ENCODE measurements around the gene DMD. TPM values are rescaled to one million over a fixed set of nuclear protein-coding genes. Genes with fewer than 3 reads are reported as not detected.
"Not testable (repeated sequence)": the region's sequence is repeated elsewhere in the genome, so short reads cannot be mapped to it uniquely, and the experiment has no call there.

Gene DMD
- total and polyA plus RNA-seq, 4 experiments from 2014 or later: 0.18 to 0.55 (median 0.19) TPM; not detected in 1

- CTCF ChIA-PET (ENCODE audit: partially characterized antibody): no interaction called here
- H3K9me3 ChIP-seq (ENCODE audit: control insufficient read depth in 1 of 2, low read length in 2 of 2): no peaks in the 10 kb centered on the region
Observed at GRCh38 chrX:32744921-32745320, 466.4 kb downstream of the DMD start.

DNA sequence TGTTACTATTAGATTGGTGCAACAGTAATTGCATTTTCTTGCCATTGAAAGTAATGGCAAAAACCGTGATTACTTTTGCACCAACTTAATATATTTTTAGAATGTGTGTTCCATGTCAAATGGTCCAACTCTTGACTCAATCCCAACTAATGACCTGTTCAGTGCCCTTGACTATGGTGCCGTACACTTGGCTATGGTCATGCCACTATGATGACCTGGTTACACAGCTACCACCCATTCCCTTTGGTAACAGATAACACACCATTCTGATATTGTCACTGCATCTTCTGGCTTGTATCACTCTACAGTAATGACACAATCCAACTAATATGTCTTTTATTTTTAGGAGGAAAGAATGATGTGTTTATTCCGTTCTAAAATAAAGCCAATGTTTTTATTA lies 469.4 kb downstream of the DMD start:
- no peaks in the 10 kb centered on the region for H3K4me1 ChIP-seq (ENCODE audit: insufficient read depth, low read length)
- no peak overlapping the region for H3K4me3 ChIP-seq (ENCODE audit: low read length in 2 of 2)
- no peaks in the 10 kb centered on the region for H3K27me3 ChIP-seq (ENCODE audit: insufficient read depth, low read length)
- Mint-ChIP-seq H3K4me3 (no peak overlapping the region), H3K36me3 (no peaks in the 10 kb centered on the region), H3K9me3 (peaks cover 0 to 5% (median 2%) of the 10 kb centered on the region in 8 donors), H3K27me3 (no peaks in the 10 kb centered on the region), H3K27ac (no peak overlapping the region), H3K4me1 (no peaks in the 10 kb centered on the region)
- no peaks in the 10 kb centered on the region for H3K36me3 ChIP-seq (ENCODE audit: insufficient read depth, low read length)
- CTCF ChIA-PET (ENCODE audit: partially characterized antibody): no interaction called here
- H3K27ac ChIP-seq (ENCODE audit: low read depth, low read length): no peak overlapping the region
- DNase-seq: no peak
- POLR2A ChIA-PET (ENCODE audit: partially characterized antibody): no interaction called here
- H3K9me3 ChIP-seq (ENCODE audit: control insufficient read depth in 1 of 2, low read length in 2 of 2): no peaks in the 10 kb centered on the region
- intact Hi-C loops (cut with micrococcal nuclease): no loop called here

More at GRCh38 chrX:32744921-32745320, 466.4 kb downstream of the DMD start:
- peaks cover 0 to 5% (median 2%) of the 10 kb centered on the region in 8 donors for H3K9me3 Mint-ChIP-seq
- H3K4me1 Mint-ChIP-seq: no peaks in the 10 kb centered on the region
- POLR2A ChIA-PET (ENCODE audit: partially characterized antibody): no interaction called here
- H3K36me3 Mint-ChIP-seq: no peaks in the 10 kb centered on the region
- DNase-seq: no peak
- Histone ChIP-seq H3K27ac (ENCODE audit: low read depth, low read length) (no peak overlapping the region), H3K4me3 (ENCODE audit: low read length in 2 of 2) (no peak overlapping the region), H3K36me3 (ENCODE audit: insufficient read depth, low read length) (no peaks in the 10 kb centered on the region), H3K27me3 (ENCODE audit: insufficient read depth, low read length) (no peaks in the 10 kb centered on the region), H3K4me1 (ENCODE audit: insufficient read depth, low read length) (no peaks in the 10 kb centered on the region)
- no peak overlapping the region for H3K4me3 Mint-ChIP-seq
- H3K27ac Mint-ChIP-seq: no peak overlapping the region
- no peaks in the 10 kb centered on the region for H3K27me3 Mint-ChIP-seq
- intact Hi-C loops (cut with micrococcal nuclease): no loop called here

GRCh38 chrX:32708542-32708941 lies 502.8 kb downstream of the DMD start:
- Mint-ChIP-seq H3K36me3 (no peaks in the 10 kb centered on the region), H3K27ac (no peak overlapping the region), H3K9me3 (peaks cover 0 to 2% (median 0%) of the 10 kb centered on the region in 8 donors), H3K4me1 (no peaks in the 10 kb centered on the region), H3K27me3 (no peaks in the 10 kb centered on the region), H3K4me3 (no peak overlapping the region)
- Histone ChIP-seq H3K27ac (ENCODE audit: low read depth, low read length) (no peak overlapping the region), H3K9me3 (ENCODE audit: control insufficient read depth in 1 of 2, low read length in 2 of 2) (no peaks in the 10 kb centered on the region), H3K4me1 (ENCODE audit: insufficient read depth, low read length) (no peaks in the 10 kb centered on the region), H3K36me3 (ENCODE audit: insufficient read depth, low read length) (no peaks in the 10 kb centered on the region), H3K27me3 (ENCODE audit: insufficient read depth, low read length) (no peaks in the 10 kb centered on the region), H3K4me3 (ENCODE audit: low read length in 2 of 2) (no peak overlapping the region)
- DNase-seq: no peak
- CTCF ChIA-PET (ENCODE audit: partially characterized antibody): no interaction called here
- intact Hi-C loops (cut with micrococcal nuclease): no loop called here
- POLR2A ChIA-PET (ENCODE audit: partially characterized antibody): no interaction called here

GRCh38 chrX:32705385-32705784 lies 506.0 kb downstream of the DMD start:
- H3K4me3 ChIP-seq (ENCODE audit: low read length in 2 of 2); intact Hi-C loops (cut with micrococcal nuclease); H3K36me3 Mint-ChIP-seq; POLR2A ChIA-PET (ENCODE audit: partially characterized antibody); H3K27me3 Mint-ChIP-seq; H3K27ac ChIP-seq (ENCODE audit: low read depth, low read length); CTCF ChIA-PET (ENCODE audit: partially characterized antibody); H3K4me3 Mint-ChIP-seq; H3K27ac Mint-ChIP-seq; DNase-seq; H3K27me3 ChIP-seq (ENCODE audit: insufficient read depth, low read length); H3K9me3 ChIP-seq (ENCODE audit: control insufficient read depth in 1 of 2, low read length in 2 of 2); H3K36me3 ChIP-seq (ENCODE audit: insufficient read depth, low read length); H3K4me1 Mint-ChIP-seq; H3K9me3 Mint-ChIP-seq; H3K4me1 ChIP-seq (ENCODE audit: insufficient read depth, low read length): not testable (repeated sequence)

DNA sequence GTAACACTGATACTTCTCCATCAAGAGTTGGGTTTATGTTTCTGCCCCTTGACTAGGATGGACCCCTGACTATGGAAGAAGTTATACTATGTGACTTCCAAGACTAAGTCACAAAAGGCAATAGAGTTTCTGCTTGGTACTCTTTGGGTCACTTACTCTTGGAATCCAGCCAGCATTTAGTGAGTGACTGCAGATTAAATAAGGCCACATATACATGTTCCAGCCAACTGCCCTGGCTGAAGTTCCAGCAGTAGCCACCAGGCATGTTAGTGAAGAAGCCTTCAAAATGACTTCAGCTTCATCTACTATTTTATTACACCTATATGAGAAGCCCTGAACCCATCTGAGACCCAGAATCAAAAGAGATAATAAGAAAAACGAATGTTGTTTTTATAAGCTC lies 524.0 kb downstream of the DMD start:
- Mint-ChIP-seq H3K27ac (no peak overlapping the region), H3K9me3 (no peaks in the 10 kb centered on the region), H3K27me3 (no peaks in the 10 kb centered on the region), H3K4me1 (no peaks in the 10 kb centered on the region), H3K36me3 (no peaks in the 10 kb centered on the region), H3K4me3 (no peak overlapping the region)
- intact Hi-C loops (cut with micrococcal nuclease): no loop called here
- DNase-seq: no peak
- Histone ChIP-seq H3K4me3 (ENCODE audit: low read length in 2 of 2) (no peak overlapping the region), H3K27ac (ENCODE audit: low read depth, low read length) (no peak overlapping the region), H3K9me3 (ENCODE audit: control insufficient read depth in 1 of 2, low read length in 2 of 2) (no peaks in the 10 kb centered on the region), H3K27me3 (ENCODE audit: insufficient read depth, low read length) (no peaks in the 10 kb centered on the region), H3K36me3 (ENCODE audit: insufficient read depth, low read length) (no peaks in the 10 kb centered on the region), H3K4me1 (ENCODE audit: insufficient read depth, low read length) (no peaks in the 10 kb centered on the region)
- CTCF ChIA-PET (ENCODE audit: partially characterized antibody): no interaction called here
- POLR2A ChIA-PET (ENCODE audit: partially characterized antibody): no interaction called here

- peaks cover 0 to 5% (median 2%) of the 10 kb centered on the region in 8 donors for H3K9me3 Mint-ChIP-seq
- CTCF ChIA-PET (ENCODE audit: partially characterized antibody): no interaction called here
- intact Hi-C loops (cut with micrococcal nuclease): no loop called here
Observed at GRCh38 chrX:32678487-32678886, 532.9 kb downstream of the DMD start.

DNA sequence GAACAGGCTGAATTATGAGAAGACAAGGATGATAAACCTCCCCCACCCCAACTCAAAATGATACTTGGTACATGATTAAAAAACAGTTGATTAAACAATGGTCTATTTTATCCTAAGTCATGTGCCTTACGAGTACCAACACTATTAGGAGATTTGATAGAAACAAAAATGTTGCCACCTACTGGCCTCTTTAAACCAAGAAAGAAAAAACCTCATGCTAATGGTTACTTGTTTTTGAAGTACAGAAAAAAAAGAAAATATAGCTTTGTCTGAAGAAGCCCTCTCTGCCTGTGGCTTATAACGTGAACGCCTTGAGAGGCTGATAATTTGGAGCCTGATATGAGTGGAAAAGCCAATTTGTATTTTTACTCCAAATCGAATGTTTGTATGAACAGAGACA lies 538.2 kb downstream of the DMD start:
- CTCF ChIA-PET (ENCODE audit: partially characterized antibody): no interaction called here
- Mint-ChIP-seq H3K9me3 (no peaks in the 10 kb centered on the region), H3K36me3 (no peaks in the 10 kb centered on the region), H3K4me3 (no peak overlapping the region), H3K27ac (no peak overlapping the region), H3K4me1 (no peaks in the 10 kb centered on the region), H3K27me3 (no peaks in the 10 kb centered on the region)
- intact Hi-C loops (cut with micrococcal nuclease): no loop called here
- no peak overlapping the region for H3K4me3 ChIP-seq (ENCODE audit: low read length in 2 of 2)
- H3K27me3 ChIP-seq (ENCODE audit: insufficient read depth, low read length): no peaks in the 10 kb centered on the region
- no peak for DNase-seq
- no peaks in the 10 kb centered on the region for H3K4me1 ChIP-seq (ENCODE audit: insufficient read depth, low read length)
- no peak overlapping the region for H3K27ac ChIP-seq (ENCODE audit: low read depth, low read length)
- no peaks in the 10 kb centered on the region for H3K9me3 ChIP-seq (ENCODE audit: control insufficient read depth in 1 of 2, low read length in 2 of 2)
- H3K36me3 ChIP-seq (ENCODE audit: insufficient read depth, low read length): no peaks in the 10 kb centered on the region
- POLR2A ChIA-PET (ENCODE audit: partially characterized antibody): no interaction called here

More at GRCh38 chrX:32678487-32678886, 532.9 kb downstream of the DMD start:
- Histone ChIP-seq H3K36me3 (ENCODE audit: insufficient read depth, low read length) (no peaks in the 10 kb centered on the region), H3K4me1 (ENCODE audit: insufficient read depth, low read length) (no peaks in the 10 kb centered on the region), H3K9me3 (ENCODE audit: control insufficient read depth in 1 of 2, low read length in 2 of 2) (no peaks in the 10 kb centered on the region), H3K27me3 (ENCODE audit: insufficient read depth, low read length) (no peaks in the 10 kb centered on the region), H3K27ac (ENCODE audit: low read depth, low read length) (no peak overlapping the region), H3K4me3 (ENCODE audit: low read length in 2 of 2) (no peak overlapping the region)
- no peak for DNase-seq
- POLR2A ChIA-PET (ENCODE audit: partially characterized antibody): no interaction called here
- no peaks in the 10 kb centered on the region for H3K27me3 Mint-ChIP-seq
- H3K27ac Mint-ChIP-seq: no peak overlapping the region
- no peak overlapping the region for H3K4me3 Mint-ChIP-seq
- no peaks in the 10 kb centered on the region for H3K36me3 Mint-ChIP-seq
- H3K4me1 Mint-ChIP-seq: no peaks in the 10 kb centered on the region

DNA sequence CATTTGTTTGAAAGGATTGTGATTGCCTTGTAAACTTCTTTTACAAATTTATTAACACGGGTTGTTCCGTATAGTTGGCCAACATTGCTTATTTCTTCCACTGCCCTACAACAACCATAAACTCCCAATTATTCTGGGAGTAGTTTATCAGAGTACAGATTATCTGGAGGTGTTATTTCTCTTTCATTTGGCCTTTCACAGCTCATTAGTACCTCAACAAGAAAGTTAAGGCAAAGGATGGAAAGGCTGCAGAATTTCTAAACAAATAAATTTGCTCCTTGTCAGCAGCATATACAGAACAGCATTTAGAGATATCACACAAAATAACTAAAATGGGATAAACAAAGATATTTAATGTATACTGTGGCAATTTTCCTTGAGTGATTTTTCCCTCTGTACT lies 548.8 kb downstream of the DMD start:
- no peak overlapping the region for H3K27ac ChIP-seq (ENCODE audit: low read depth, low read length)
- H3K4me1 ChIP-seq (ENCODE audit: insufficient read depth, low read length): no peaks in the 10 kb centered on the region
- no peak for DNase-seq
- H3K4me3 Mint-ChIP-seq: no peak overlapping the region
- H3K4me1 Mint-ChIP-seq: no peaks in the 10 kb centered on the region
- ChIA-PET CTCF (ENCODE audit: partially characterized antibody) (no interaction called here), POLR2A (ENCODE audit: partially characterized antibody) (no interaction called here)
- H3K9me3 ChIP-seq (ENCODE audit: control insufficient read depth in 1 of 2, low read length in 2 of 2): no peaks in the 10 kb centered on the region
- peaks cover 0 to 8% (median 2%) of the 10 kb centered on the region in 8 donors for H3K9me3 Mint-ChIP-seq
- H3K27ac Mint-ChIP-seq: no peak overlapping the region
- no peaks in the 10 kb centered on the region for H3K27me3 ChIP-seq (ENCODE audit: insufficient read depth, low read length)
- intact Hi-C loops (cut with micrococcal nuclease): no loop called here
- H3K36me3 ChIP-seq (ENCODE audit: insufficient read depth, low read length): no peaks in the 10 kb centered on the region
- no peaks in the 10 kb centered on the region for H3K36me3 Mint-ChIP-seq
- no peaks in the 10 kb centered on the region for H3K27me3 Mint-ChIP-seq
- no peak overlapping the region for H3K4me3 ChIP-seq (ENCODE audit: low read length in 2 of 2)
